GM20431 (cell line): ENCODE results near the gene CFAP99.

Experiments
- in situ Hi-C: fragments of 300-500 bp; cut with MseI, MboI; formaldehyde crosslinking; loops from one replicate; pipeline ENCODE4 v1.15.0; 2020; ENCODE audit warnings: low sequenced_read_pairs; ENCODE audit not compliant: unreplicated experiment

CFAP99 gene

DNA sequence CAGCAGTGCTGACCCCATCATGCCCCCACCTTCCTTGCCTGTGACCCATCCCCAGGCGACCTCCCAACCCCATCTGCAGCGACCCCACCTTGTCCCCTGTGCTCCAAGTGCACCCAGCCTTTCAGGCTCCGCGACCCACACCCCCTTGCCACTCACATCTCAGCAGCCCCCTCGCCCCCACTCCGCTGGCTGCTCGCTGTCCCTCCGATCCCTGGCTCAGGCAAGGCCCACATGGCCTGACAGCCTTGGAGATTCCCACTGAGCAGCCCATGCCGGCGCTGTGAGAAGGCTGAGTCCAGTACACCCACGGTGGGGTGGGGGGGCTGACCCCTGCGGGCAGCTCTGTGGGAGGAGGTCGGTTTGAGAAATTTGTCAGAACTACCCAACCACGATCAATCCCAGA is 9.4 kb upstream of the CFAP99 start:
- in situ Hi-C loops: no loop called here

DNA sequence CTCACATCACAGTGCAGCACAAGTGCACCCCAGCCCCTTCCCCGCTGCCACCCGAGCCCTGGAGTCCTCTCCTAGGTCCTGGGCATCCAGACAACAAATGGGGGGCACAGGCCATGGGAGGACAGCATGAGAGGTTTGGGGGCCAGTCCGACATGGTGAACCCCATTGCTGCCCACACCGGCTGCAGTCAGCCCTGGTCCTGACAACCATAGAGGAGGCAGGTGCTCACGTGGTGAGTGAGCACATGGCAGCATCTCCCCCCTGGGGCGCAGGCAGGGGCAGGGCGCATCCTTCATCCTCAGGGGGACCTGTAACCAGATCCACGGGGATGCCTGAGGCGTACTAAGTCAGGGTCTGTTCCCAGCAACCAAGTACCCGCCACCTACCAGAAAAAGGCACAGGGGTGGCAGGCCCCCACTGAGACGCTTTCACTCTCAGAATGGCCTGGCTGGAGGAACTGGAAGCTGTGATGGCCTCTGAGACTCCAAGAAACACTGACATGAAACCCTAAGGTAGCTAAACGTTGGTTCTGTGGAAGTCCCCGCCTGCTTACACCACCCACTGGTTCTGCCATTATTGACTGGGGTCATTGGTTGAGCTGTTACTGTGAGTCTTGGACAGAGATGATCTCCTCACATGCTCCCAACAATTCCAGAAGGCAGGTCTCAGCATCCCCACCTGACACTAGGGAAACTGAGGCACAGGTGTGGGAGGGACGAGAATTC is 6.8 kb upstream of the CFAP99 start:
- in situ Hi-C loops: no loop called here

DNA sequence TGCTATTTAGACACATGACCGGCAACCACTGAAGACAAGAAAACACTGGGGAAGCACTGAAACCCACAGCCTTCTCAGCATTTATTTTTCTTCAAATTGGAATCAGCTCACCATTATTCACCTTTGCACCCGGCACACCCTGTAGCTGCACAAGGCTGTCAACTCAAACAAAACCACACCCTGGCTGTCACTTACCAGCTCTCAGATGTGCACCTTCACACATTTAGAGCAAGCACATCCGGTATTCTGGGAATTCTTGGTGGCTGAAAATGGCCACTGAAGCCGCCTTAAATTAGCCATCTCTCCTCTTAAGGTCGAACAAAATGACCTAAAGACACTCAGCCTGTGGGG is 6.2 kb upstream of the CFAP99 start:
- in situ Hi-C loops: no loop called here

DNA sequence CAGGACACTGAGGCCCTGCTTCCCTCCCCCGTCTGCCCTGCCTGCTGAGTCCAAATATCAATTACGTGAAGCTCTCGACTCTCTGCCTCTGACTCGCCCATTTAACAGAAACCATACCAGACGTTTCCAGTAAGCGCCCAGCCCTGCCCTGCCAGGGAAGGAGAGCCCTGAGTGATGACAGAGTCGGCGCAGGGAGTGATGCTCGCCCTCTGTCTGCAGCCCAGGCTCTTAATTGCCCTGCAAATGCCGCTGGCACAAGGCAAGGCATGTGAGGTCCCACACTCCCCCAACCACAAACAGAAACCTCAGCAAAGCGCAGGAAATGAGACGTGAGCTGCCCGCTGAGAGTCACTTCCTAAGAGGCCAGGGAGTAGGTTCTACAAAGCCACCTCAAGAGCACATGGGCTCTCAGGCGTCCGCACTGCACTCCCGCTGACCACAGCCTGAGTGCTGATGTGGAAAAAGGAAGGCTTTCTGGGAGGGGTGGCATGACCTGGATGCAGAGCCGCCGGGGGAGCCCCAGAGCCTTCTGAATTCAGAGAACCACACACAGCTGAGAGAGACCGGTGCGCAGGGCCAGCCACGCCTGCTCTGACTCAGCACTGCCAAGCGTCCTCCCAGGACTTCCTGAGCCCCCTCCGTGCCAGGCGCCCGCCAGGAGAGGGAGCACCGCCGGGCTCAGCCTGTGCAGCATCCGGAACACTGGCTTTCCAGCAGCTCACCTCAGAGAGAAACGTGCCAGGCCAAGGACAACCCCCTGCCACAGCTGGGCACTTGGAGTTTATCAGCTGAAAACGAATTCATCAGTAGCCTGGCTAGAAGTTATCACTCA is 5.7 kb upstream of the CFAP99 start:
- in situ Hi-C loops: no loop called here

DNA sequence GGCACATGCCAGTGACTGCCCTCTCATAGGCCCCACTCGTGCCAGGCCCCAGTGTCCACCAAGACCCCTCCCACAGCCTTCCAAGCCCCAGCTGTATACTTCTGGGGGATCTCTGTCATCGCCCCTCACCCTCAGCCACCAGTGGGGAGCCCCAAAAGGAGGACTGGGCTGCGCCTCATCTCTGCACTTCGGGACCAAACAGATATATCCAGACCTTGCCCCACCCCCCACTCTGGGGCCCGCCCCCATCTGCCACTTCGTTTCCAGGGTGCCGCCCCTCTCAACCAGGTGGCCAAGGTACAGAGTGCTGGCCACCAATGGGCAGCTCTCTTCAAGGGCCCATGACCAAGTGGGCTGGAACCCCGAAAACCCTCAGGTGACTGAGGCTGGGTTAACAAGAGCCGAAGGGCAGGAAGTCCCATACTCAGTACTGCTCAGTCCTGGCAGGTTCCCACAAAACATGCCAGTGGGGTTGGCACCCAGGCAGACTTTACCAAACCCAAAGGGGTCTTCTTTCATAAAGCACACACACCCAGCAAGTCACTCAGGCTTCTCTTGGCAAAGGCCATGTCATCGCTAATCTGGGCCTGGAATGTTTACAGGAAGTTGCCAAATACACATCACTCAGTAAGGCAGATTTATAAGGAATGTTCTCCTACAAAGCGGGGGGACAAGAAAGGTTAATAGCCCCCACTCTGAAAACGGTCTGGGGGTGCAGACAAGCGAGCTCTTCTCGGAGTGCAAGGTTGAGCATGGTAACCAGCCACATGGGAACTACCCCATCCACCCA is 4.7 kb upstream of the CFAP99 start:
- in situ Hi-C loops: no loop called here

DNA sequence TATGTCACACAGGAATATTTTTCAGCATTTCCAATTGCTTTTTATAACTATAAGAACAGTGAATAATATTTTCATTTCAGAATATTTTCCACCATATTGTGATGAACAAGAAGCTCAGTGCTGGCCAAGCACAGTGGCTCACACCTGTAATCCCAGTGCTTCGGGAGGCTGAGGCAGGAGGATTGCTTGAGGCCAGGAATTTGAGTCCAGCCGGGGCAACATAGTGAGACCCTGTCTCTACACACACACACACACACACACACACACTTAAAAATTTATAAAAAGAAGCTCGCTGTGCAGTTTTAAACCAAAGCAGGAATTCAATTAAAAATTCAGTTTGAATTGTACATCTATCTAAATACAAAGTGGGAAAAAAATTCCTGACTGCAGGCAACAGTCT is 3.5 kb upstream of the CFAP99 start:
- in situ Hi-C loops: no loop called here

DNA sequence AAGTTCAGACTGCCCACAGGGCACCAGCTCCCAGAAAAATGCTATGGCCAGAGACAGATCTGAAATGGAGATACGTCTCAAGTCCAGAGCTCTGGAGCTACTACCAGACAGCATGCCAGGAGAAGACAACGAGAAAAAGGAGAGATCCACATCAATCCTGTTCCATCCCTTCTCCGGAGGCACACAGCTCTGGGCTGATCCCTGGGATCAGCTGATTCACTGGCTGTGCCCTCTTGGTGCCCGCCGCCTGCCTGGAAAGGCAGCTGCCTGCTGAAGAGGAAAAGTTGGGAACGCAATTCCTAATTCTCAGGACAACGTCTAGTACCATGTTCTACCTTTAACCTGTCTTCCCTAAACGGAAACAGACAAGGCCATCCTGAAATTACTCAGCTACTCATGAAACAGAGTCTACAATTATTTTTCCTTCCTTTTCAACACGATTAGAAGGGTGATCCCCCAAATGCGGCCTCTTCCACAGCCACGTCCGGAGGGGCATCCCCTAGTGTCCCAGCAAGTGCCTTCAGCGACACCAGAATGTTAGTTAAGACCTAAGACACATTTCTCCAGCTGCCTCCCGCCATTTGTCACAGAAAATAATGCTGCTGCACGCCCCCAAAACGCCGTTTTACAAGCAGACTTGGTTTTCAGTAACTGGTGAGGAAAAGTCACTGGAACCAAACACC is 2.7 kb upstream of the CFAP99 start:
- in situ Hi-C loops: no loop called here

DNA sequence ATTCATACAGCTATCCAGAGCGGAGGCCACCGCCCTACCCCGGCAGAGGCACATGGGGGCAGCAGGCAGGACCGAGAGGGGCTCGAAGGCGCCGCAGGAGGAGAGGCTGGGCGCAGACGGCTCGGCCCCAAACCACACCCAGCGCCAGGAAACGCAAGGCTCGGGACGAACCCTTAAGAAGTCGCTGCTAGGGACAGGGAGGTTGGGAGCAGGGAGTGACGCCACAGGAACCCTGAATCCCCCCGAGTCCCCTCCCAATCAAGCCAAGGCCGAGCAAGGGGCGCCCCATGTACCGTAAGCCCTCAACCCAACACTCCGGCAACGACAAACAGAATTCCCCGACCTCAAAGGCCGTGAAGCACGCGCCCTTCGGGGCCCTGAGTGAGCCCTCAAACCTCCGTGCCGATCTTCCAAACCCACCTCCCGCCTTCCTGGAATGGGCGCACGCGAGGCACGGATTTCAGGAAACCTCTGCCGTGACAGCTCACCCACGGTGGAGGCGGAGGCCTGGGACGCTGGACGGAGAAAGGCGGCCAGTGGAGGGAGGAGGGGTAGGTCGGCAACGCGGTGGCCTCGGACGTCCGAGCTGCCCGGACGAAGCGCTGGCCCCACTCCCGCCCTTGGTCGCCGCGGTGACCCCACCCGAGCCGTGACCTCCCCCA is 2.1 kb upstream of the CFAP99 start:
- in situ Hi-C loops: no loop called here

DNA sequence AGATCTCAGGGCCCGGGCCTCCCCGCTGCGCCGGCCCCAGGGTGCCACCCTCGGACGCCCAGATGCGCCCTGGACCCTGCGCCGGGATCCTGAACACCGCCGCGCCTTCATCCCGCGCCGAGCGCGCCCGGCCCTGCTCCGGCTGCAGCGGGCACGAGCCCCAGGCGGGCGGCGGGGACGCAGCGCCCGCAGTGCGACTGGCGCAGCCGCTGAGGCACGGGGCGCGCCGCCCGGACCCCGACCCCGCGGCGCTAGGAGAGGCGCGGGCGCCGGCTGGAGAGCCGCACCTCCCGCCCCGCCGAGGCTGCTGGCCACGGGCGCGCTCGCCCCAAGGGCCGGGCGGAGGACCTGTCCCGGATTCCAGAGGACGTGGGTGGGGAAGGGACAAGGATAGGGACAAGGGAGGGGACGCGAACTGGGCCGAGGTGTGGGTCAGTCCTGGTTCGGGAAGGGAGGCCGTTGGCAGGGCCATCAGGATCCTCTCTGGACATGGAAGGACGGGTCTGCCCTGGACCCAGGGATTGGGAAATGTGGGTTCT is 1.5 kb upstream of the CFAP99 start:
- in situ Hi-C loops: no loop called here

DNA sequence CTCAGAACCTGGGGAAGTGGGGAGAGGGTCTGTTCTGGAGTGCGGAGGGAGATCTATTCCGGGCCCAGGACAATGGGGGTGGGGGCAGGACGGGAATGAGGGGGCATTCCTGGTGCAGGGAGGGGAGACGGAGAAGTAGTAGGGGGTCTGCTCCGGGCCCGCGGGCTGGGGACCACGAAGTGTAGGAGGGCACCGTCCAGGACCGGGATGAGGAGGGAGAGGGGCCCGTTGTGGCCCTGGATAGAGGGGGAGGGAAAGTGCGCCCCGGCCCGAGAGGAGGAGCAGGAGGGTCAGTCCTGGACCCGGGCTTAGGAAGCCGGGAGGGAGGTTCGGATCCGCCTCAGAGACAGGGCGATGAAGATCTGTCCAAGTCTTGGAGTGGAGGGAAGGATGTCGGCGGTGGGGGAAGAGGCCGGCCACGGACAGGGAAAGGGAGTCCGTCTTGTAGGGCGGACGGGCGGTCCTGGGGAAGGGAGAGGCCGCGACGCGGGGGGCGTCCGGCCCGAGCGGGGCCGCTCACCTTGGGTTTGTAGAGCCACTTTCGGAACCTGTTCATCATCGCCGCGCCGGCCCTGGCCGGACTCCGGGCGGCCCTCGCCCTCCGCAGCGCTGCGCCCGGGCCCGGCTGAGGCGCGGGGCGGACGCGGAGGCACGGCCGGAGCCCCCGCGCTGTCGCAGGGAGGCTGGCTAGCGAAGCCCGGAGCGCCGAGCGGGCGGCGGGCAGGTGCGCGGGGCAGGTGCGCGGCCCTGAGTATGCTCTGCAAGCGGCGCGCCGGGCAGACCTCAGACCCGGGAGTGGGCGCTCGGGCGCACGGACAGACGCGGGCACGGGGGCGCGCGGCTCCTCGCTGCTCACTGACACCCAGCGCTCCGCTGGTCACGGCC is 748 bp upstream of the CFAP99 start, which contains the start of gene ZFYVE28:
Gene ZFYVE28 (minus strand): TSS at position 881 of the 885 bp plus-strand sequence. CDS start 322 bp downstream, at position 559.
- in situ Hi-C loops: no loop called here

DNA sequence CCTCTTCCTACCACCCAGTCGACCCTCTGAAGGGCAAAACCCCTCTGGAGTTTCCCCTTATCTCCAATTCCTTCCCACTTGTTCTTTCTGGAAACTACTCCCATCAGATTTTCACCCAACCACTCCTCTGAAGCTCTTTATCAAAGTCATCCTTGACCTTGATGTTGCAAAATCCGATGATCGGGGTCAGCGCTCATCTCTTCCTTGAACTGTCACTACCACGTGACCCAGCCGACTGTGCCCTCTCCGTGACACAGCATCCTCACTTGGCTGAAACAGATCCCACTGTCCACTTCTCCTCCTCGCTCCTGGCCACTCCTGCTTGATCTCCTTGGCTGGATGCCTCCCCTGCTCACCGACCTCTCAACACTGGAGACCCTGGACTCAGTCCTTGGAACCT is 1.1 kb downstream of the CFAP99 start:
- in situ Hi-C loops: no loop called here

DNA sequence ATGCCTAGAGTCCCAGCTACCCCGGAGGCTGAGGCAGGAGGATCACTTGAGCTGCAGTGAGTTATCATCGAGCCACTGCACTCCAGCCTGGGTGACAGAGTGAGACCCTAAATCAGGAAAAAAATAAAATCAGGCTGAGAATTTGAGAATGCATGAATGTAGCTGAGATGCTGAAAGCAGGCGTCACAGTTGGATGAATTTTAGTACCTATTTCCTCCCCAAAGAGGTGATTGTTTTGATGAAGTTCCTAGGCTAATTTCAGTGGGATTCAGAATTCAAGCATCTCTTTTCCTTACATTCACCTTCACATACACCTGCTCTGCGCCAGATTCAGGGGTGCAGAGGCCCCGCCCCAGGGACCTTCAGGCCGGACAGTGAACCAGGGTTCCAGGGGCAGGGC is 3.2 kb downstream of the CFAP99 start:
- in situ Hi-C loops: no loop called here

DNA sequence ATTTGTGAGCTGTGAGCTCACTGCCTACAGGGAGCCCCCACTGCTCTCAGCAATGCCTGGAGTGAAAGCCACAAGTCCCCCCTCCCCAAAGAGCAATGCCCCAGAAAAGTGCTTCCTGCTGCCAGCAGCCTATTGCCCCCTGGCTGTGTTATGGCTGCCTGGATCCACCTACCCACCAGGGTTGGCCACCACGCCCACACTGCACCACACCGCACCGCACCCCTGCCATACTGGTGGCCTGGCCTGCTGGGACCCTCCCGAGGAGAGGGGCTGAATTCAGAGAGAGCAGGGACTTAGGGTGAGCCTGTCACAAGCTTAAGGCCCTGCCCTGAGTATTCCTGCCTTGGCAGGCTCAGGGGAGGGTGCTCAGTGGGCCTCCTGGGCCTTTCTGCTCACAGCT is 4.3 kb downstream of the CFAP99 start:
- in situ Hi-C loops: no loop called here

DNA sequence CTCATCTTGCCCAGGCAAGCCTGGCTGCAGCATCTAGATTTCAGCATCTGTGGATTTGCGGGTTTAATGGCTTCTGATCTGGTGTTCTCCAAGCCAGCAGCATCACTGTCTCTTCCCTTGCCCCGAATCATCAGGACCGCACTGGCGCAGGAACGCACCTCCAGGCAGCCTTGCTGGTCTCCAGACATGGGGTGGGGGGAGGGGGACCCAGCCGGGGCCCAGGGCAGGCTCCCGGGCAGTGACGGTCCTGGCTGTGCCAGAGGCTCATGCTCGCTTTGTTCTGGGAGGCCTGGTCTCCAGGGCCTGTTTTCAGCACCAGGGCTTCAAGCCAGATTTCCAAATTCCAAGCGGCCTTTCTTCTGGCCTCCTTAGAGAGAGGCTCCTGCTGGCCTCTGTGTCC is 4.9 kb downstream of the CFAP99 start:
- in situ Hi-C loops: no loop called here

DNA sequence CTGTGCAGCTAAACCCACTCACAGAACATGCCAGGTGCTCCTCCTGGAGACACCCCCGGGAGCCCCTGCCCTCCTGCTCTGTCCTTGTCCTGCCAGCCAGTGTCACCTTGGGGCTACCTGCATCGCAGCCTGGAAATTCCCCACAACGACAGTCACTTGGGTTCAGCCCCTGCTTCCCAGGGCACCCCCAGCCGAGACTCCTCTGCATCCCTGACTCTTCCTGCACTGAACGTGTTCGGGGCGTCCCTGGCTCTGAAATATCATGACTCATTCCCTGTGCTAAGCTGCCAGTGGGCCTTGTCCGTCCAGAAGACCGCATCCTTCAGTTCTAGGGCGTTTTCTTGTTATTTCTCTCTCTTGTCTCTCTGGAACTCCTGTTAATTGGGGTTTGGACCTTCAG is 5.8 kb downstream of the CFAP99 start:
- in situ Hi-C loops: no loop called here

DNA sequence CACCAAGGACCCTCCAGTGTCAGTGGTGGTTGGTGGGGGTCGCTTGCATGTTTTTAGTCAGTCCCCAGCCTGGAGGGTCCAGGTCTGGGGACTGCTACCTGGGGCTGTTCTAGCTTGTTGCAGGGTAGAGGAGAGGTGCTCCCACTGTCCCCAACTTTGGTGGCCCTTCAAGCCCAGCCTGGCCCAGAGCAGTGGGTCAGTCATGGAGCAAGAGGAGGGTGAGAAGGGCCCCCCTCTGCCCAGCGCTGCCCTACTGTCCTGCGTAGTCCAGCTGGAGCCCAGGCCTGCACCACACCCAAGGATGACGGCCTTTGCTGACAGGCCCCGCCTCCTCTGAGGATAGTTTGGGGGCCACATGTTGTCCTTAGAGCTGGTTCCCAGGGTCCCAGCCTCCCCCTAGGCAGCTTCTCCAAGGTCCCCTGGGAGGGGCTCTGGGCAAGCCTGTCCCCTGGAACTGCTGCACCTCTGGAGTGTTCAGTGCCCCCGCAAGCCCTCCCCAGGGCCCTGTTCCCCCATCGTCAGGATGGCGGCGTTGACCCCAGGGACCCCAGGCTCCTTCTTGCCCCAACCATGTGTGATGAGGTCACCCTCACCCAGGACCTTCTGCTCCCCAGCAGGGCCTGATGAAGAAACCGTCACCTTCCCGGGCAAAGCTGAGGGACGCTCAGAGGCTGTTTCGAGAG is 6.8 kb downstream of the CFAP99 start:
- in situ Hi-C loops: loop anchor here (25.0 kb wide), 1 partner anchor 188 kb away; the partner anchor contains the start of genes HAUS3 and POLN

DNA sequence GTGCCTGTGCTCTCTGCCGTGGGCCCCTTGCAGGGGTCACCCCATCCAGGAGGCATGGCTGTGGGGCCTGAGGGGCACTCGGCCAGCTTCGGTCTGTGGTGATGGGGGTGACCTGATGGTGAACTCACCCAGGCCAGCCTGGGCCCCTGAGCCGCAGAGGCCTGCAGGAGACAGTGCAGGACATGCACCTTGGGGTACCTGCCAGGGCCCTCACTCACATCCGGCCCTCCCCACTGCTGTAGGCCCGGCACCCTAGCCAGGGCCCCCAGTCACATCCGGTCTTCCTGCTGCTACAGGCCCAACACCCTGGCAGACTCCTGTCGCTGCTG is 7.3 kb downstream of the CFAP99 start:
- in situ Hi-C loops: loop anchor here (25.0 kb wide), 1 partner anchor 189 kb away; the partner anchor contains the start of genes HAUS3 and POLN

DNA sequence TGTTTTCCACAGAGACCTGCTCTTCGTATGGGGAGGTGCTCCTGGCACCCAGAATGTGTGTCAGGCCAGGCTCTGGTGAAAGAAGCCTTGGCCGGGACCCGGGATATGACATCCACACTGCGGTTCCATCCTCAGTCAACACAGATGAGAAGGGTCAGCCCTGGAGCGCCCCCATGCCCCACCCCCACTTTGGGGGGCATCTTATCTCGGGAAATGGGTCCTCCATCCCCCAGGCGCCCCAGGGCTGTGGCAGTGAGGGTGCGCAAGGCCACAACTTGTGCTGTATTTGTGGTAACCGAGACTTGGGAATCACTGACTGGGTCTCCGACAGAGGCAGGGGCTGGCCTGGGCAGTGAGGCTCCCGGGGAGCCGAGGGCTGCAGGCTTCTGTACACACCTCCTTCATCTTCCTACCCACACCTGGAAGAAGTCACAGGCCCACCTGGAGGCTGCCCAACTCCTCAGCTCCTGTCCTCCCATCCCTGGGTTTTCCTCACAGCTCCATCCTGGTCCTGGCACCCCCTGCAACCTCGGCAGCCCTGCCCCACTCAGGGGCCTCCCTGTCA is 8.0 kb downstream of the CFAP99 start:
- in situ Hi-C loops: loop anchor here (25.0 kb wide), 1 partner anchor 189 kb away; the partner anchor contains the start of genes HAUS3 and POLN
